HPDE6-E6E7 (cell line): Measurements from ENCODE around the gene SLC38A9.

Source experiments
- DNase-seq: peaks from one replicate; pipeline ENCODE4 v3.0.0; 2011; ENCODE audit warnings: missing footprints; ENCODE audit errors: extremely low spot score

Gene SLC38A9

DNA sequence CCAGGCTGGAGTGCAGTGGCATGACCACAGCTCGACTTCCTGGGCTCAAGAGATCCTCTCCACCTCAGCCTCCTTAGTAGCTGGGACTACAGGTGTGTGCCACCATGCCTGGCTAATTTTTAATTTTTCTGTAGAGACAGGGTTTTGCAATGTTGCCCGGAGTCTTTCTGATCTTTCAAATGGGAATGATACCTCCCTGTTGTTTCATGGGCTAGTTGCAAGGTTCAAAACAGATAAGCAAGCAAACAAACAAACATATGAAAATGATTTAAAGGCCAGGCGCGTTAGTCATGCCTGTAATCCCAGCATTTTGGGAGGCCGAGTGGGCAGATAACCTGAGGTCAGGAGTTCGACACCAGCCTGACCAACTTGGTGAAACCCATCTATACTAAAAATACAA is 132.1 kb downstream of the SLC38A9 start:
- no peak for DNase-seq

DNA sequence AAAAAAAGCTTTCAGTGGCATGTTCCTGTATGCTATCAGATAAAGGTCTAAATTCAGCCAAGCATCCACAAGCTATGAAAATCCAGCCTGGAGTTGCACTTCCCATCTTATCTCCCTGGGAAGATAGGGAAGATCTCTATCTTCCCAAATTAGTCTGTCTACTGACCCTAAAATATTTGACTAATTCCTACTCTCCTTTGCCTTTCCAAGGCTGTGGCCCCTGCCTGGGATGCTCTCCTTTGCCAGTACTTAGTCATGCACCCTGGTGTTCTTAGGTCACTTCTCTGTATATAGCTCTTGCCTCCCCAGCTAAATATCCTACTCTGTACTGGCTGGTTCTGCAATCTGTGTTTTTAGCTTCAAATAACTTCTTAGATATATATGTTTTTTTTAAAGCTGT is 133.4 kb downstream of the SLC38A9 start:
- DNase-seq, result no peak

- DNase-seq, result no peak
Observed at GRCh38 chr5:55577353-55578060, 134.6 kb downstream of the SLC38A9 start.

DNA sequence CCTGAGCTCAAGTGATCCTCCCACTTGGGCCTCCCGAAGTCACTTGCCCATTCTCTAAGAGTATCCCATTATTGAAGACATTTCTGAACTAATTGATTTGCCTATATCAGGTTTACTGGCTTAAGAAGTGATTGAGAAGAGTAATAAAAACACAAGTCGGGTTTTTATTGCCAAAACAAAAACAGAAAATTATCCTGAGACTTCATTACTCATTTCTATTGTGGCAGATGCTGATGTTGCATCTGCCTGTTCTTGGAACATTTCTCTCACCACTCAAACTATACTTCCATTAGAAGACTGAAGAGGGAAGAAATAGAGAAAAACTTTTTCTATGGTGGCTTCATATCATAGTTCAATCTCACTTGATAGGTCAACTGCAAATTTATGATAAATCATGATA is 135.5 kb downstream of the SLC38A9 start:
- DNase-seq, result no peak
